Astrocyte (in vitro differentiated cells and primary cell): ENCODE data around the gene FBXL14.

Experiments used
- CTCF ChIP-seq: IDR thresholded peaks from 2 replicates; pipeline ENCODE4 v1.5.1; 2011; ENCODE audit warnings: low read depth, mild to moderate bottlenecking, inconsistent platforms, low read length, moderate library complexity; ENCODE audit not compliant: insufficient read depth
- EZH2 ChIP-seq: IDR thresholded peaks from 2 replicates; pipeline ENCODE4 v1.6.1; 2012; ENCODE audit warnings: mild to moderate bottlenecking, low read length, inconsistent platforms; ENCODE audit not compliant: insufficient read depth

DNA sequence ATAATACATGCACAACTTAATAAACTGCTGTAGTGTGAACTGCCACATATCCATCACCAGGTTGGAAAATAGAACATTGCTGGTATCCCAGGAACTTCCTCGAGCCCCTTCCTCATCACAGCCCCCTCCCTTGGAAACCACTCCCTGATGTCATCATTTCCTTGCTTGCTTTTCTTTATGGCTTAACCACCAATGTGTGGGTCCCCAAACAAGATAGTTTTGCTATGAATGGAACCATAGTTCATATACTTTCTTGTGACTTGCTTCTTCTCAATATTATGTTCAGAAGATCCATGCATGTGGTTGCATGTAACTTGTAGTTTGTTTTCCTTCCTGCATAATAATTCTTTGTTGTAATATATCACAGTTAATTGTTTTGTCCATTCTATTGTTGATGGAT lies 25.7 kb upstream of the FBXL14 start:
- TF ChIP-seq CTCF (no peak), EZH2 (no peak)
